Airway epithelial cell (primary cell): ENCODE data around the gene KIRREL3. TPM values are rescaled to one million over a fixed set of nuclear protein-coding genes. Genes with fewer than 3 reads are reported as not detected.

Experiments
- total RNA-seq: library from RNA; depleted of rRNA; stranded (reverse); fragments of >200 nt; gene quantifications from 2 replicates; pipeline ENCODE4 v1.2.3, GENCODE V29; 2015

Gene KIRREL3
- total RNA-seq, result not detected in 2 replicates

DNA sequence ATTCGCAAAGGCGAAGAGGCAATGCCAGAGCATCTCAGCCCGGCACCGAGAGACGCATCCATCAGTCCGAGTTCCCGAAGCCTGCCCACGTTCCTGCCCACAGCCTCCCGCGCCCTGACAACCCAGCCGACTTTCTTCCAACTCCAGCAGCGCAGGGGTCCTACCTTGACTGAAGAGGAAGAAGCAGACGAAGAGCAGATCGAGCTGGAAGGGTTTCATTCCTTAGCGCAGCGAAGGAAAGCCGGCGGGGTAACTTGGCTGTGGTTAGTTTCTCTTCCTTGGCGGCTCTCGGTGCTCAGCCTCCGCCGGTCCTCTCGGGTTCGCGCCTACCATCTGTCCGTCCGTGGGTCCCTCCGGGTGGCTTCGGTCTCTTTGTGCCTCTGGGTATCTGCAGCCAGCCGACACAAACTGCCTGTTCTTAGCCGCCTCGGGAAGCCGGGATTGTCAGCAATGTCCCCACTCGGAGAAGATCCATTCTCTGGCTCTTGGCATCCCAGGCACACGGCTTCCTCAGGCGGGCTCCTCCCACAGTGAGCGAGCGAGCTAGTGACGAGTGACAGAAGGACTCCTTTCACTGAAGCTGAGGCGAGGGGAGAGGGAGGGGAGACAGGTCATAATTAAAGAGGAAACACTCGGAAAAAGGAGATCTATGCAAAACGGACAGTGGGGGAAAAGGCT lies at the start of gene KIRREL3:
KIRREL3 (minus strand) TSS at position 480 of the 678 bp plus-strand sequence.

